Prostate gland (tissue), 2 donors: Measurements from ENCODE around the gene SLC13A4.

Source experiments
- POLR2AphosphoS5 ChIP-seq: sonication (generic); formaldehyde crosslinking; IDR thresholded peaks from one replicate; pipeline ENCODE4 v1.6.1; 2017; ENCODE audit warnings: antibody characterized with exemption
- TF ChIP-seq, protein P1 (sequence below), 4 experiments: fragments of 200-600 bp in 2 of 4; fragments of 450-650 bp in 2 of 4; sonication (generic) in 2 of 4; IDR thresholded peaks; 1 replicate in 3 of 4; 2 replicates in 1 of 4; pipeline ENCODE4 v1.5.1; 2016 to 2019; ENCODE audit warnings: antibody characterized with exemption in 4 of 4, mild to moderate bottlenecking in 2 of 4, moderate library complexity in 2 of 4

DNA sequence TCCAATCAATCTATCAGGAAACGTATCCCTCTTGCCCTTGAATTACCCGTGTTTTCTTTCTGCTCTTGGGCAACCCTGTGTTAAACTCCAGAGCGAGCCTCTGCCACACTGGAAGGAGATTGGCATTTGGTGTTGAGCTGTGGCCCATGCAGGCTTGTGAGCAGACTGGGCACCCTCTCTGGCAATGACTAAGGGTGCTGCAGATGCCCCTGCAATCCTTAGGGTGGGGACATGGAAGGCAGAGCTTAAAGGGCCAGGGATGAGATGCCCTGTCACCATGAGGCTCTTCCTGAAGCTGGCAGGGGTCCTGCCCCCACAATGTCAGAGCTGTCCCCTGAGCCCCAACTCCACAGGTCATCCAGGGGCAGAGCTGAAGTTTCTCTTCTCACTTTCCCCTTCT lies 40.1 kb upstream of the SLC13A4 start:
- no peak for TF ChIP-seq POLR2AphosphoS5
- TF ChIP-seq, protein P1, sequence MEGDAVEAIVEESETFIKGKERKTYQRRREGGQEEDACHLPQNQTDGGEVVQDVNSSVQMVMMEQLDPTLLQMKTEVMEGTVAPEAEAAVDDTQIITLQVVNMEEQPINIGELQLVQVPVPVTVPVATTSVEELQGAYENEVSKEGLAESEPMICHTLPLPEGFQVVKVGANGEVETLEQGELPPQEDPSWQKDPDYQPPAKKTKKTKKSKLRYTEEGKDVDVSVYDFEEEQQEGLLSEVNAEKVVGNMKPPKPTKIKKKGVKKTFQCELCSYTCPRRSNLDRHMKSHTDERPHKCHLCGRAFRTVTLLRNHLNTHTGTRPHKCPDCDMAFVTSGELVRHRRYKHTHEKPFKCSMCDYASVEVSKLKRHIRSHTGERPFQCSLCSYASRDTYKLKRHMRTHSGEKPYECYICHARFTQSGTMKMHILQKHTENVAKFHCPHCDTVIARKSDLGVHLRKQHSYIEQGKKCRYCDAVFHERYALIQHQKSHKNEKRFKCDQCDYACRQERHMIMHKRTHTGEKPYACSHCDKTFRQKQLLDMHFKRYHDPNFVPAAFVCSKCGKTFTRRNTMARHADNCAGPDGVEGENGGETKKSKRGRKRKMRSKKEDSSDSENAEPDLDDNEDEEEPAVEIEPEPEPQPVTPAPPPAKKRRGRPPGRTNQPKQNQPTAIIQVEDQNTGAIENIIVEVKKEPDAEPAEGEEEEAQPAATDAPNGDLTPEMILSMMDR (IDR thresholded peaks at IDR 0.05), result no peak
